ENCODE measurements around the gene SH3PXD2B.
"Not testable (repeated sequence)": the region's sequence is repeated elsewhere in the genome, so short reads cannot be mapped to it uniquely, and the experiment has no call there.

Gene SH3PXD2B

GRCh38 chr5:172370648-172371545 is 83.4 kb downstream of the SH3PXD2B start:
- Histone ChIP-seq H3K9me3 (ENCODE audit: control insufficient read depth, low read length) (no peaks in the 10 kb centered on the region), H3K36me3 (ENCODE audit: control insufficient read depth in 1 of 2, insufficient read depth in 2 of 2, low read depth in 1 of 2, low read length in 2 of 2) (peaks cover 35 to 82% of the 10 kb centered on the region in 2 experiments), H2BK5ac (ENCODE audit: low read depth, low read length, poor library complexity, severe bottlenecking) (no peak overlapping the region), H2AFZ (ENCODE audit: low read depth, low read length) (no peak overlapping the region), H3K4me2 (ENCODE audit: low read length, poor library complexity, severe bottlenecking) (no peak overlapping the region), H3K9ac (ENCODE audit: low read length) (no peak overlapping the region), H3K27ac (ENCODE audit: low read length, poor library complexity, severe bottlenecking) (no peak overlapping the region), H3K4me3 (ENCODE audit: insufficient read depth in 1 of 2, low read depth in 1 of 2, low read length in 2 of 2) (no peak overlapping the region), H2BK15ac (ENCODE audit: low read depth, poor library complexity, severe bottlenecking) (no peak overlapping the region), H2BK120ac (ENCODE audit: low read depth, low read length) (no peak overlapping the region), H2BK12ac (ENCODE audit: low read length in 2 of 2) (no peak overlapping the region), H3K4ac (ENCODE audit: low read depth in 1 of 2, low read length in 2 of 2) (no peak overlapping the region), H3K23ac (ENCODE audit: low read length in 2 of 2) (no peak overlapping the region), H2AK5ac (ENCODE audit: low read length, severe bottlenecking) (no peak overlapping the region), H3K27me3 (ENCODE audit: control insufficient read depth in 1 of 2, insufficient read depth in 1 of 2, low read length in 2 of 2) (no peaks in the 10 kb centered on the region), H3K18ac (ENCODE audit: low read depth in 1 of 2, low read length in 2 of 2) (no peak overlapping the region), H4K8ac (ENCODE audit: low read length) (no peak overlapping the region), H3K4me1 (ENCODE audit: control insufficient read depth, insufficient read depth, low read depth, low read length) (no peaks in the 10 kb centered on the region), H3K14ac (ENCODE audit: low read length in 2 of 2) (no peak overlapping the region), H4K91ac (ENCODE audit: low read length) (no peak overlapping the region), H3K79me1 (replicated peaks; ENCODE audit: low read length, poor library complexity, severe bottlenecking) (peaks cover 11% of the 10 kb centered on the region)
- WGBS: 54% methylated on average over 4 of the region's 4 CpGs
- peak; percentile 56 for DNase-seq

GRCh38 chr5:172370237-172370640 is 84.1 kb downstream of the SH3PXD2B start:
- H3K9ac ChIP-seq (ENCODE audit: low read length): no peak overlapping the region
- H3K4me2 ChIP-seq (ENCODE audit: low read length, poor library complexity, severe bottlenecking): no peak overlapping the region
- no peak overlapping the region for H3K27ac ChIP-seq (ENCODE audit: low read length, poor library complexity, severe bottlenecking)
- no peaks in the 10 kb centered on the region for H3K9me3 ChIP-seq (ENCODE audit: control insufficient read depth, low read length)
- H2BK5ac ChIP-seq (ENCODE audit: low read depth, low read length, poor library complexity, severe bottlenecking): no peak overlapping the region
- no peak overlapping the region for H3K14ac ChIP-seq (ENCODE audit: low read length in 2 of 2)
- peaks cover 11% of the 10 kb centered on the region for H3K79me1 ChIP-seq (replicated peaks; ENCODE audit: low read length, poor library complexity, severe bottlenecking)
- H3K27me3 ChIP-seq (ENCODE audit: control insufficient read depth in 1 of 2, insufficient read depth in 1 of 2, low read length in 2 of 2): no peaks in the 10 kb centered on the region
- no peak overlapping the region for H3K4me3 ChIP-seq (ENCODE audit: insufficient read depth in 1 of 2, low read depth in 1 of 2, low read length in 2 of 2)
- H2BK120ac ChIP-seq (ENCODE audit: low read depth, low read length): no peak overlapping the region
- H2AFZ ChIP-seq (ENCODE audit: low read depth, low read length): no peak overlapping the region
- no peaks in the 10 kb centered on the region for H3K4me1 ChIP-seq (ENCODE audit: control insufficient read depth, insufficient read depth, low read depth, low read length)
- H4K91ac ChIP-seq (ENCODE audit: low read length): no peak overlapping the region
- H3K36me3 ChIP-seq (ENCODE audit: control insufficient read depth in 1 of 2, insufficient read depth in 2 of 2, low read depth in 1 of 2, low read length in 2 of 2): peaks cover 42 to 82% of the 10 kb centered on the region in 2 experiments
- 95% methylated on average over 4 of the region's 4 CpGs for WGBS
- H4K8ac ChIP-seq (ENCODE audit: low read length): no peak overlapping the region
- H2BK15ac ChIP-seq (ENCODE audit: low read depth, poor library complexity, severe bottlenecking): no peak overlapping the region
- H2AK5ac ChIP-seq (ENCODE audit: low read length, severe bottlenecking): no peak overlapping the region
- DNase-seq: no peak
- H2BK12ac ChIP-seq (ENCODE audit: low read length in 2 of 2): no peak overlapping the region
- H3K18ac ChIP-seq (ENCODE audit: low read depth in 1 of 2, low read length in 2 of 2): no peak overlapping the region
- H3K23ac ChIP-seq (ENCODE audit: low read length in 2 of 2): no peak overlapping the region
- no peak overlapping the region for H3K4ac ChIP-seq (ENCODE audit: low read depth in 1 of 2, low read length in 2 of 2)

- Histone ChIP-seq H3K79me1 (replicated peaks; ENCODE audit: low read length, poor library complexity, severe bottlenecking) (peaks cover 13% of the 10 kb centered on the region), H3K36me3 (ENCODE audit: control insufficient read depth in 1 of 2, insufficient read depth in 2 of 2, low read depth in 1 of 2, low read length in 2 of 2) (peaks cover 45 to 82% of the 10 kb centered on the region in 2 experiments)
- not testable (repeated sequence) for H2BK15ac ChIP-seq (ENCODE audit: low read depth, poor library complexity, severe bottlenecking); H4K8ac ChIP-seq (ENCODE audit: low read length); H3K4me3 ChIP-seq (ENCODE audit: insufficient read depth in 1 of 2, low read depth in 1 of 2, low read length in 2 of 2); H3K23ac ChIP-seq (ENCODE audit: low read length in 2 of 2); H3K9me3 ChIP-seq (ENCODE audit: control insufficient read depth, low read length); H3K9ac ChIP-seq (ENCODE audit: low read length); H4K91ac ChIP-seq (ENCODE audit: low read length); H3K4me1 ChIP-seq (ENCODE audit: control insufficient read depth, insufficient read depth, low read depth, low read length); H3K14ac ChIP-seq (ENCODE audit: low read length in 2 of 2); H2AK5ac ChIP-seq (ENCODE audit: low read length, severe bottlenecking); H2AFZ ChIP-seq (ENCODE audit: low read depth, low read length); DNase-seq; H3K4ac ChIP-seq (ENCODE audit: low read depth in 1 of 2, low read length in 2 of 2); H3K27me3 ChIP-seq (ENCODE audit: control insufficient read depth in 1 of 2, insufficient read depth in 1 of 2, low read length in 2 of 2); H3K27ac ChIP-seq (ENCODE audit: low read length, poor library complexity, severe bottlenecking); H2BK120ac ChIP-seq (ENCODE audit: low read depth, low read length); H3K18ac ChIP-seq (ENCODE audit: low read depth in 1 of 2, low read length in 2 of 2); H2BK12ac ChIP-seq (ENCODE audit: low read length in 2 of 2); H3K4me2 ChIP-seq (ENCODE audit: low read length, poor library complexity, severe bottlenecking); H2BK5ac ChIP-seq (ENCODE audit: low read depth, low read length, poor library complexity, severe bottlenecking)
- WGBS: 97% methylated on average over 3 of the region's 3 CpGs
These were observed 85.6 kb downstream of the SH3PXD2B start for GRCh38 chr5:172368699-172369098.

GRCh38 chr5:172365948-172366608 is 88.2 kb downstream of the SH3PXD2B start:
- 97% methylated on average over 4 of the region's 4 CpGs for WGBS

More at GRCh38 chr5:172365948-172366608, 88.2 kb downstream of the SH3PXD2B start:
- Histone ChIP-seq H3K79me1 (replicated peaks; ENCODE audit: low read length, poor library complexity, severe bottlenecking) (peaks cover 10% of the 10 kb centered on the region), H4K91ac (ENCODE audit: low read length) (no peak overlapping the region), H2BK15ac (ENCODE audit: low read depth, poor library complexity, severe bottlenecking) (no peak overlapping the region), H3K4ac (ENCODE audit: low read depth in 1 of 2, low read length in 2 of 2) (no peak overlapping the region), H3K4me2 (ENCODE audit: low read length, poor library complexity, severe bottlenecking) (no peak overlapping the region), H2BK12ac (ENCODE audit: low read length in 2 of 2) (no peak overlapping the region), H3K23ac (ENCODE audit: low read length in 2 of 2) (no peak overlapping the region), H2AFZ (ENCODE audit: low read depth, low read length) (no peak overlapping the region), H3K4me3 (ENCODE audit: insufficient read depth in 1 of 2, low read depth in 1 of 2, low read length in 2 of 2) (no peak overlapping the region), H4K8ac (ENCODE audit: low read length) (no peak overlapping the region), H3K27ac (ENCODE audit: low read length, poor library complexity, severe bottlenecking) (no peak overlapping the region), H3K9me3 (ENCODE audit: control insufficient read depth, low read length) (no peaks in the 10 kb centered on the region), H2BK5ac (ENCODE audit: low read depth, low read length, poor library complexity, severe bottlenecking) (no peak overlapping the region), H3K18ac (ENCODE audit: low read depth in 1 of 2, low read length in 2 of 2) (no peak overlapping the region), H3K4me1 (ENCODE audit: control insufficient read depth, insufficient read depth, low read depth, low read length) (peaks cover 5% of the 10 kb centered on the region), H3K27me3 (ENCODE audit: control insufficient read depth in 1 of 2, insufficient read depth in 1 of 2, low read length in 2 of 2) (no peaks in the 10 kb centered on the region), H2BK120ac (ENCODE audit: low read depth, low read length) (no peak overlapping the region), H3K36me3 (ENCODE audit: control insufficient read depth in 1 of 2, insufficient read depth in 2 of 2, low read depth in 1 of 2, low read length in 2 of 2) (peaks cover 36 to 79% of the 10 kb centered on the region in 2 experiments), H3K14ac (ENCODE audit: low read length in 2 of 2) (no peak overlapping the region), H2AK5ac (ENCODE audit: low read length, severe bottlenecking) (no peak overlapping the region), H3K9ac (ENCODE audit: low read length) (no peak overlapping the region)
- no peak for DNase-seq
